VCaP (cell line): ENCODE results near the gene GBGT1.

Experiments
- H3K27ac ChIP-seq: fragments of 450-650 bp; 2 replicates; pipeline ENCODE4 v1.5.1; 2017
- CTCF ChIP-seq: fragments of 450-650 bp; conservative IDR thresholded peaks from 2 replicates; pipeline ENCODE4 v1.5.1; 2017; ENCODE audit warnings: mild to moderate bottlenecking, moderate library complexity

GBGT1 gene

GRCh38 chr9:133188843-133189180 lies 25.1 kb upstream of the GBGT1 start:
- H3K27ac ChIP-seq: no peak overlapping the region
- no peak for TF ChIP-seq CTCF

- TF ChIP-seq CTCF: peak; percentile 65
- H3K27ac ChIP-seq: no peak overlapping the region
These were observed 24.5 kb upstream of the GBGT1 start for GRCh38 chr9:133188006-133188842.

GRCh38 chr9:133187561-133188005 lies 23.9 kb upstream of the GBGT1 start:
- H3K27ac ChIP-seq: no peak overlapping the region
- TF ChIP-seq CTCF: no peak

- TF ChIP-seq CTCF: no peak
- H3K27ac ChIP-seq: no peak overlapping the region
These were observed 23.0 kb upstream of the GBGT1 start for GRCh38 chr9:133186736-133187135.

GRCh38 chr9:133184971-133185370 lies 21.3 kb upstream of the GBGT1 start:
- peak; percentile 80 for TF ChIP-seq CTCF
- H3K27ac ChIP-seq: no peak overlapping the region

GRCh38 chr9:133182151-133182550 lies 18.4 kb upstream of the GBGT1 start:
- H3K27ac ChIP-seq: no peak overlapping the region
- no peak for TF ChIP-seq CTCF

- TF ChIP-seq CTCF: no peak
- no peak overlapping the region for H3K27ac ChIP-seq
These were observed 17.8 kb upstream of the GBGT1 start for GRCh38 chr9:133181561-133181960.
